DOHH2 (cell line): ENCODE measurements around the gene CACYBP.

Source experiments
- H3F3A ChIP-seq: fragments of 200-600 bp; sonication (generic), shearing (Covaris generic); 2 replicates; pipeline ENCODE4 v1.6.0; 2016; ENCODE audit warnings: antibody characterized with exemption, mild to moderate bottlenecking; ENCODE audit not compliant: control insufficient read depth, insufficient read depth
- H3K27ac ChIP-seq: fragments of 200-600 bp; sonication (generic); 2 replicates; pipeline ENCODE4 v1.5.1; 2014; ENCODE audit warnings: low read depth, mild to moderate bottlenecking, low read length, moderate library complexity
- H3K27me3 ChIP-seq: fragments of 200-600 bp; sonication (generic); 2 replicates; pipeline ENCODE4 v1.6.1; 2014; ENCODE audit warnings: mild to moderate bottlenecking, low read length, mixed read lengths; ENCODE audit not compliant: control insufficient read depth
- H3K36me3 ChIP-seq: fragments of 200-600 bp; sonication (generic); 2 replicates; pipeline ENCODE4 v1.6.1; 2014; ENCODE audit warnings: mild to moderate bottlenecking, low read length, moderate library complexity, mixed read lengths; ENCODE audit not compliant: control insufficient read depth
- H3K4me1 ChIP-seq: fragments of 200-600 bp; sonication (generic); 2 replicates; pipeline ENCODE4 v1.6.1; 2014; ENCODE audit warnings: mild to moderate bottlenecking, low read length, mixed read lengths; ENCODE audit not compliant: control insufficient read depth
- H3K4me2 ChIP-seq: fragments of 200-600 bp; sonication (generic); 2 replicates; pipeline ENCODE4 v1.6.0; 2014; ENCODE audit warnings: mild to moderate bottlenecking, low read length, moderate library complexity
- H3K4me3 ChIP-seq: fragments of 200-600 bp; sonication (generic); 2 replicates; pipeline ENCODE4 v1.5.1; 2014; ENCODE audit warnings: mild to moderate bottlenecking, low read length, mixed read lengths
- H3K79me2 ChIP-seq: fragments of 200-600 bp; sonication (generic); 2 replicates; pipeline ENCODE4 v1.6.1; 2014; ENCODE audit warnings: mild to moderate bottlenecking, low read length, mixed read lengths; ENCODE audit not compliant: control insufficient read depth
- H3K9me2 ChIP-seq: fragments of 200-600 bp; sonication (generic); replicated peaks from 2 replicates; pipeline ENCODE4 v1.6.1; 2014; ENCODE audit warnings: mild to moderate bottlenecking, low read length, mixed read lengths; ENCODE audit not compliant: control insufficient read depth
- H3K9me3 ChIP-seq: fragments of 200-600 bp; sonication (generic); 2 replicates; pipeline ENCODE4 v1.6.1; 2014; ENCODE audit warnings: antibody characterized with exemption, low read length, mixed read lengths; ENCODE audit not compliant: control insufficient read depth, insufficient read depth
- H4K20me1 ChIP-seq: fragments of 200-600 bp; sonication (generic); 2 replicates; pipeline ENCODE4 v1.6.0; 2014; ENCODE audit warnings: low read depth, mild to moderate bottlenecking, antibody characterized with exemption, low read length, moderate library complexity; ENCODE audit not compliant: control insufficient read depth, insufficient read depth
- CTCF ChIP-seq: fragments of 200-600 bp; sonication (generic); IDR thresholded peaks from one replicate; pipeline ENCODE4 v1.5.1; 2014; ENCODE audit warnings: antibody characterized with exemption, mild to moderate bottlenecking, low read depth, low read length; ENCODE audit not compliant: poor library complexity, severe bottlenecking
- EZH2phosphoT487 ChIP-seq: fragments of 200-600 bp; sonication (generic); IDR thresholded peaks from 2 replicates; pipeline ENCODE4 v1.6.1; 2017; ENCODE audit warnings: borderline replicate concordance, mild to moderate bottlenecking, antibody characterized with exemption, low read length, moderate library complexity, mixed read lengths

Gene CACYBP

DNA sequence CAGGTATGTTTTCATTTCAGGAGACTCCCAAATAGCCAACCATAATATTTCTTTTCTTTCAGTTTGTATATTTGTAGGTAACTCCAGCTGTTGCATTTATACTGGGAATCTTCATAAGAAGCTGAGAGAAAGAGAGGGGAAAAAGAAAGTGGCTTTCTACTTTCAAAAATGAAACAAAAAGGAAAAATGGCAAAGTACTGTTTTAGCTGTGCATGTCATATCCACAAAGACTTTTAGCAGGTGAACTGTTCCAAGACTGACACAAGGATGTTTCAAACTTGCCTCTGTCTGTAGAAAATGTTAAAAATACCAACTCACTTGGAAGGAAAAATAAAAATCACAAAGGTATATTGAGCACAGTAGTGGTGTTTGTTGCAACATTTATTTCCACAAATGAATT lies 41.9 kb upstream of the CACYBP start:
- Histone ChIP-seq H3K27ac (no peak overlapping the region), H3K4me2 (peak overlapping the region; percentile 83; the same call in 1 of the 2 replicates), H3K4me1 (peaks cover 55% of the 10 kb centered on the region), H3K79me2 (peaks cover 26% of the 10 kb centered on the region), H3K27me3 (no peaks in the 10 kb centered on the region), H4K20me1 (no peaks in the 10 kb centered on the region), H3K4me3 (no peak overlapping the region), H3K36me3 (peaks cover 18% of the 10 kb centered on the region), H3K9me3 (no peaks in the 10 kb centered on the region), H3K9me2 (no peaks in the 10 kb centered on the region), H3F3A (peaks cover 22% of the 10 kb centered on the region)
- TF ChIP-seq CTCF, result no peak
- no peak for TF ChIP-seq EZH2phosphoT487

DNA sequence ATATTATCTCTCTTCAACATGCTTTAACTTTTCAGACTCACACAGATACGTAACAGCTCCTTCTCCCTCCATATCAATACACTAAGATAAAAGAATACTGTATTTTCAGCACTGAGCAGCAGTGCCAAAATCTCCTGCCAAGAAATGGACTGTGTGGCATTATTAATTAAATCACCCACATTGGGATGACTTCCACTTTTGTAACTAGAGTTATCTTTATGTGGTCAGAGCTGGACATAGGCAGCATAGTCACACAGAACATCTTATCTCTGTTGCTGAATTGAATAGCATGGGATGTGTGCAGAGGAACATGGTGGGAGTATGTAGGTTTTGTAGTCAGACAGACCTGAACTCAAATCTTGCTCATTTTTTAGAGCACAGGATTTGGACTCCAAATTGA lies 41.4 kb upstream of the CACYBP start:
- TF ChIP-seq CTCF (no peak), EZH2phosphoT487 (no peak)
- Histone ChIP-seq H3K4me2 (no peak overlapping the region), H3K27ac (no peak overlapping the region), H3F3A (peaks cover 25% of the 10 kb centered on the region), H3K36me3 (peaks cover 18% of the 10 kb centered on the region), H3K4me3 (no peak overlapping the region), H3K79me2 (peaks cover 23% of the 10 kb centered on the region), H3K9me3 (no peaks in the 10 kb centered on the region), H4K20me1 (no peaks in the 10 kb centered on the region), H3K27me3 (no peaks in the 10 kb centered on the region), H3K9me2 (no peaks in the 10 kb centered on the region), H3K4me1 (peaks cover 55% of the 10 kb centered on the region)

DNA sequence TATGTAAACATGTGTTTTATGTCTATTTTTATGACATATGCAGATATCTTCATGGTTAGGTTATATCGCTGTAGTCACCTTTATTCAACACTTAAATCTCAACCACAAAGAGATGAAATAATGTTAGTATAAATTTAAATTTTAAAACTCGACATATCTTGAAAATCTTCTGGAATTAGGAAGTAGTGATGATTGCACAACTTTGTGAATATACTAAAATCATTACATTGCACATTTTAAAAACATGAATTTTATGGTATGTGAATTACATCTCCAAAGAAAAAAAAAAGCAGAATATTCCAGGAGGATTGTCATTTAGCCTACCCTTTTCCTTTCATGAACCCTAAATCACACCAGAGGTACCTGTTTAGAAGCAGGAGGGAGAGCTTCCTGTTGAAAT lies 39.4 kb upstream of the CACYBP start:
- H3K9me3 ChIP-seq, result no peaks in the 10 kb centered on the region
- no peak for TF ChIP-seq CTCF
- no peak for TF ChIP-seq EZH2phosphoT487
- H3K27ac ChIP-seq, result no peak overlapping the region
- no peaks in the 10 kb centered on the region for H3K27me3 ChIP-seq
- no peaks in the 10 kb centered on the region for H4K20me1 ChIP-seq
- H3K9me2 ChIP-seq, result no peaks in the 10 kb centered on the region
- peaks cover 22% of the 10 kb centered on the region for H3F3A ChIP-seq
- H3K4me3 ChIP-seq, result no peak overlapping the region
- no peak overlapping the region for H3K4me2 ChIP-seq
- H3K4me1 ChIP-seq, result peaks cover 55% of the 10 kb centered on the region
- peaks cover 13% of the 10 kb centered on the region for H3K79me2 ChIP-seq
- peaks cover 18% of the 10 kb centered on the region for H3K36me3 ChIP-seq
